Measurements from ENCODE around the gene DDX3X.

GRCh38 chrX:41339148-41339547 lies 5.2 kb downstream of the DDX3X start:
- no peak for TF ChIP-seq GATA2 (IDR thresholded peaks at IDR 0.05; ENCODE audit: low read depth, low read length)
- no peak for TF ChIP-seq GATA3 (IDR thresholded peaks at IDR 0.05; ENCODE audit: low read depth, low read length)
